Loucy (cell line): ENCODE measurements around the gene EIF2A.
"Not testable (repeated sequence)": the region's sequence is repeated elsewhere in the genome, so short reads cannot be mapped to it uniquely, and the experiment has no call there.

ENCODE experiments used
- H2AFZ ChIP-seq: fragments of 200-600 bp; sonication (generic); 2 replicates; pipeline ENCODE4 v1.6.0; 2016; ENCODE audit warnings: antibody characterized with exemption, mild to moderate bottlenecking, low read length, moderate library complexity
- H3F3A ChIP-seq: fragments of 200-600 bp; 2 replicates; pipeline ENCODE4 v1.6.0; 2016; ENCODE audit warnings: antibody characterized with exemption, low read depth, mild to moderate bottlenecking
- H3K27me3 ChIP-seq: fragments of 200-600 bp; sonication (generic); 2 replicates; pipeline ENCODE4 v1.6.1; 2014; ENCODE audit warnings: low read length, mild to moderate bottlenecking; ENCODE audit not compliant: insufficient read depth, poor library complexity, severe bottlenecking
- H3K36me3 ChIP-seq: fragments of 200-600 bp; sonication (generic); 2 replicates; pipeline ENCODE4 v1.6.1; 2016; ENCODE audit warnings: low read length; ENCODE audit not compliant: insufficient read depth
- H3K4me1 ChIP-seq: fragments of 200-600 bp; sonication (generic); 2 replicates; pipeline ENCODE4 v1.5.1; 2014; ENCODE audit warnings: low read length, mild to moderate bottlenecking; ENCODE audit not compliant: insufficient read depth, poor library complexity, severe bottlenecking
- H3K4me2 ChIP-seq: fragments of 200-600 bp; sonication (generic); 2 replicates; pipeline ENCODE4 v1.6.0; 2014; ENCODE audit warnings: antibody characterized with exemption, low read length, low read depth, mild to moderate bottlenecking; ENCODE audit not compliant: poor library complexity, severe bottlenecking
- H3K4me3 ChIP-seq: fragments of 200-600 bp; sonication (generic); 2 replicates; pipeline ENCODE4 v1.5.1; 2014; ENCODE audit warnings: low read length, mild to moderate bottlenecking, mixed read lengths; ENCODE audit not compliant: poor library complexity, severe bottlenecking
- H3K79me2 ChIP-seq: fragments of 200-600 bp; sonication (generic); 2 replicates; pipeline ENCODE4 v1.6.1; 2014; ENCODE audit warnings: low read length; ENCODE audit not compliant: insufficient read depth
- H3K9ac ChIP-seq: fragments of 200-600 bp; sonication (generic); 2 replicates; pipeline ENCODE4 v1.6.0; 2014; ENCODE audit warnings: mild to moderate bottlenecking, low read depth, low read length, moderate library complexity; ENCODE audit not compliant: poor library complexity, severe bottlenecking
- H3K9me2 ChIP-seq: fragments of 200-600 bp; sonication (generic); replicated peaks from 2 replicates; pipeline ENCODE4 v1.6.1; 2016; ENCODE audit warnings: low read depth, low read length, mixed read lengths
- H3K9me3 ChIP-seq: fragments of 200-600 bp; sonication (generic); 2 replicates; pipeline ENCODE4 v1.6.1; 2014; ENCODE audit warnings: mild to moderate bottlenecking, antibody characterized with exemption, low read length, low read depth; ENCODE audit not compliant: insufficient read depth
- H4K20me1 ChIP-seq: fragments of 200-600 bp; sonication (generic); 2 replicates; pipeline ENCODE4 v1.6.0; 2014; ENCODE audit warnings: antibody characterized with exemption, low read length, mild to moderate bottlenecking; ENCODE audit not compliant: insufficient read depth, poor library complexity, severe bottlenecking
- CTCF ChIP-seq: fragments of 200-600 bp; sonication (generic); conservative IDR thresholded peaks from 2 replicates; pipeline ENCODE4 v1.5.1; 2014; ENCODE audit warnings: mild to moderate bottlenecking, antibody characterized with exemption, low read length
- EZH2phosphoT487 ChIP-seq: fragments of 200-600 bp; IDR thresholded peaks from 2 replicates; pipeline ENCODE4 v1.6.1; 2018; ENCODE audit warnings: antibody characterized with exemption, mild to moderate bottlenecking, moderate library complexity, borderline replicate concordance

The EIF2A gene

GRCh38 chr3:150599611-150600297, 53.2 kb downstream of the EIF2A start:
- peak overlapping the region; percentile 58 for H3K4me2 ChIP-seq
- peaks cover 12% of the 10 kb centered on the region for H4K20me1 ChIP-seq
- no peak overlapping the region for H3K9ac ChIP-seq
- TF ChIP-seq EZH2phosphoT487: no peak
- TF ChIP-seq CTCF: no peak
- peaks cover 29% of the 10 kb centered on the region for H3K4me1 ChIP-seq
- no peaks in the 10 kb centered on the region for H3K36me3 ChIP-seq
- no peaks in the 10 kb centered on the region for H3F3A ChIP-seq
- H2AFZ ChIP-seq: no peak overlapping the region
- no peaks in the 10 kb centered on the region for H3K9me3 ChIP-seq
- peak overlapping the region; percentile 41 for H3K4me3 ChIP-seq
- H3K27me3 ChIP-seq: no peaks in the 10 kb centered on the region
- peaks cover 48% of the 10 kb centered on the region for H3K79me2 ChIP-seq
- H3K9me2 ChIP-seq: no peaks in the 10 kb centered on the region

GRCh38 chr3:150600647-150601530, 54.3 kb downstream of the EIF2A start:
- Histone ChIP-seq H3K4me3 (peak overlapping the region; percentile 41), H3K79me2 (peaks cover 59% of the 10 kb centered on the region), H3K4me1 (peaks cover 41% of the 10 kb centered on the region), H4K20me1 (peaks cover 23% of the 10 kb centered on the region), H3K4me2 (peak overlapping the region; percentile 58), H3K9ac (peak overlapping the region; percentile 36)
- not testable (repeated sequence) for H3K36me3 ChIP-seq, H3K9me3 ChIP-seq, H2AFZ ChIP-seq, H3F3A ChIP-seq, H3K27me3 ChIP-seq, H3K9me2 ChIP-seq

GRCh38 chr3:150602426-150603152, 56.0 kb downstream of the EIF2A start:
- H3K9me2 ChIP-seq: no peaks in the 10 kb centered on the region
- no peaks in the 10 kb centered on the region for H3K36me3 ChIP-seq
- peak overlapping the region; percentile 58 for H3K4me2 ChIP-seq
- no peaks in the 10 kb centered on the region for H3F3A ChIP-seq
- TF ChIP-seq EZH2phosphoT487: no peak
- no peak for TF ChIP-seq CTCF
- H4K20me1 ChIP-seq: peaks cover 40% of the 10 kb centered on the region
- no peaks in the 10 kb centered on the region for H3K9me3 ChIP-seq
- H3K9ac ChIP-seq: peak overlapping the region; percentile 81
- H2AFZ ChIP-seq: peak overlapping the region; percentile 69
- peak overlapping the region; percentile 73 for H3K4me3 ChIP-seq
- peaks cover 58% of the 10 kb centered on the region for H3K4me1 ChIP-seq
- no peaks in the 10 kb centered on the region for H3K27me3 ChIP-seq
- peaks cover 76% of the 10 kb centered on the region for H3K79me2 ChIP-seq
